NCI-H69 (cell line): Measurements from ENCODE around the gene LRG1.

Experiments used
- DNase-seq: peaks from one replicate; lab custom pipeline; 2025; lab: John Stamatoyannopoulos, UW

Gene LRG1, protein sequence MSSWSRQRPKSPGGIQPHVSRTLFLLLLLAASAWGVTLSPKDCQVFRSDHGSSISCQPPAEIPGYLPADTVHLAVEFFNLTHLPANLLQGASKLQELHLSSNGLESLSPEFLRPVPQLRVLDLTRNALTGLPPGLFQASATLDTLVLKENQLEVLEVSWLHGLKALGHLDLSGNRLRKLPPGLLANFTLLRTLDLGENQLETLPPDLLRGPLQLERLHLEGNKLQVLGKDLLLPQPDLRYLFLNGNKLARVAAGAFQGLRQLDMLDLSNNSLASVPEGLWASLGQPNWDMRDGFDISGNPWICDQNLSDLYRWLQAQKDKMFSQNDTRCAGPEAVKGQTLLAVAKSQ

GRCh38 chr19:4539693-4540581 lies at the start of gene LRG1:
Gene LRG1, minus strand, starts transcription at chr19:4540036. Its CDS starts 23 bp downstream, at chr19:4540013.
- DNase-seq = no peak

- no peak for DNase-seq
Measured at GRCh38 chr19:4588291-4588761, 48.5 kb upstream of the LRG1 start.

- no peak for DNase-seq
Measured at GRCh38 chr19:4587527-4587926, 47.7 kb upstream of the LRG1 start.

GRCh38 chr19:4586691-4587090 lies 46.9 kb upstream of the LRG1 start:
- DNase-seq = no peak

GRCh38 chr19:4586245-4586644 lies 46.4 kb upstream of the LRG1 start:
- DNase-seq = no peak

DNA sequence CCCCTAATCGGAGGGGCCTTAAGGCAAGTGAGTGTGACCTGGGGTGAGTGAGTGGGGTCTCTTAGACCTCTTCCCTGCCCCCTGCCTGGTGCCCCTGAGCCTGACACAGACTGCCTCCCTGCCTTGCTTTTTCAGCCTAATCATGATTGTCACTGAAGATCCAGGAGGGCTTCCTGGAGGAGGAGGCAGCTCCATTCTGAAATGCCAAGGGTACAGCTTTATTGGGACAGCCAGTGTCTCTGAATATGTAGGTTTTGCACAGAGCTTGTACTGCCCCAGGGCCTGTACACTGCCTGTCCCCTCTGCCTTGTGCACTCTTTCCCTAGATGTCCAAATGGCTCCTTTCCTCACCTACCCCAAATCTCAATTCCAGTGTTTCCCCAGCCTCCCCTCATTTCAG lies 45.7 kb upstream of the LRG1 start:
- DNase-seq = no peak

DNA sequence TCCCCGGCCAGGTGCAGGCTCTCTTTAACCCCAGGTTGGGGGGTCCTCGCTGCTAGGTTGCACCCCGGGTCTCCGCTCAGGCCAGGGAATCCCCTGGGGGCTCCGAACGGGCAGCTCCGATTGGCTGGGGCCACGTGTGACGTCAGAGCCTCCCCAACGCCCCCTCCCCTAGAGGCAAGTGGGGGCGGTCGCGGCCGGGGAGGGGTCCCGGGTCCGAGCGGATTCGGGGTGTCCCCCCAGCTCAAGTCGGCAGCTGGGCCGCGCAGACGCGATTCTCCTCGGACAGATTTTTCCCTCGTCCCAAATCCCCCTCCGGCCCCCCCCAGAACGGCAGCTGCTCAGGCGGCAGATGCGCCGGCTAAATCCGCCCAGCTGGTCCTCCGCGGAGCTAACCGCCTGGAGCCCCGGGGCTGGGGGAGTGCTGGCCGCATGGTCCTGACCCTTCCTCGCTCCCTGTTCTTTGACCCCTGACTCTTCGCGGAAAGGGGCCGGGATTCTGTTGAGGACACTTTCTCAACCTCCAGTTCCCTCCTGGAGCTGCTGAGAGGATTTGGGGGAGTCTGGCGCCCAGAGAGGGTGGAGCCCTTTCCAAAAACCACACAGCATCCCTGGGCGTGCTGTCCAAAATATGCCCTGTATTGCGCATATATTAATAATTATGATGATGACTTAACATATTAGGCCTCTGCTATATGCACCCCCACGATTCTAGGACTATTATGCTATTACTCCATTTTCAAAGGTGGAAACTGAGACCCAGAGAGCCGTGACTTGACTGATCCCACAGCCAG lies 45.0 kb upstream of the LRG1 start:
- peak; percentile 78 for DNase-seq

- peak; percentile 63 for DNase-seq
Measured at GRCh38 chr19:4583961-4584669, 44.3 kb upstream of the LRG1 start.

DNA sequence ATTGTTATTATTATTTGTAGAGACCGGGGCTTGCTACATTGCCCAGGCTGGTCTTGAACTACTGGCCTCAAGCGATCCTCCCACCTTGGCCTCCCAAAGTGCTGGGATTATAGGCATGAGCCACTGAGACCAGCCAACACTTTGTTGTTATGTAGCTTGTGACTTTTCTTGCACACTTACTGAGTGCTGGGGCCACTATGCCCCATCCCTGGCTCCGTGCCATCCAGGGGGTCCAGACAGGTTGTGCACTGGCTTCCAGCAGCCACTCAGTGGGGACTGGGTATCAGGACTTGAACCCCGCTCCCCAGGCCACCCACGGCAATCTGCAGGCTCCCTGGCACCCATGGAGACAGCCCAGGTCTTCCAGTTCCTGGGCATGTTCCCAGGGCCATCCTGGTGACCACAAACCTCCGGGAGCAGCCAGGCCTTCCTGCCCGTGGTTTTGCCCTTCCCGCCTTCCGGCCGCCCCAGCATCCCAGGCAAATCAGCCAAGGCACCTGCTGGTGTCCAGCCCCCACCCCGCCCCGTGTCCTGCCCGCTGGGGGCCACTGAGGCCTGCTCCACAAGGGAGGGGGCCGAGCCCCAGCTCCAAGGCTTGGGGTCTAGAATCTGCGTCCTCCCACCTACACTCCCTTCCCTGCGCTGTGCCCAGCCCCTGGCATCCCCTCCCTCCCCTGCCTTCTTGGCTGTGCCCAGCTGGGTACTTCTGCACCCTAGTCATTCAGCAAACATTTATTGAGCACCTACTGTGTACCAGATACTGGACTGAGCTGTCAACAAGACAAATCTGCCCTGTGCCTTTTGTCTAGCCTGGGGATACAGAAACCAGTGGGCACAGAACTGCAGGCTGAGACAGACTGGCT lies 43.4 kb upstream of the LRG1 start:
- DNase-seq = no peak

GRCh38 chr19:4581666-4582553 lies 42.1 kb upstream of the LRG1 start:
- DNase-seq = peak; percentile 80

GRCh38 chr19:4580961-4581665 lies 41.3 kb upstream of the LRG1 start:
- peak; percentile 56 for DNase-seq

DNA sequence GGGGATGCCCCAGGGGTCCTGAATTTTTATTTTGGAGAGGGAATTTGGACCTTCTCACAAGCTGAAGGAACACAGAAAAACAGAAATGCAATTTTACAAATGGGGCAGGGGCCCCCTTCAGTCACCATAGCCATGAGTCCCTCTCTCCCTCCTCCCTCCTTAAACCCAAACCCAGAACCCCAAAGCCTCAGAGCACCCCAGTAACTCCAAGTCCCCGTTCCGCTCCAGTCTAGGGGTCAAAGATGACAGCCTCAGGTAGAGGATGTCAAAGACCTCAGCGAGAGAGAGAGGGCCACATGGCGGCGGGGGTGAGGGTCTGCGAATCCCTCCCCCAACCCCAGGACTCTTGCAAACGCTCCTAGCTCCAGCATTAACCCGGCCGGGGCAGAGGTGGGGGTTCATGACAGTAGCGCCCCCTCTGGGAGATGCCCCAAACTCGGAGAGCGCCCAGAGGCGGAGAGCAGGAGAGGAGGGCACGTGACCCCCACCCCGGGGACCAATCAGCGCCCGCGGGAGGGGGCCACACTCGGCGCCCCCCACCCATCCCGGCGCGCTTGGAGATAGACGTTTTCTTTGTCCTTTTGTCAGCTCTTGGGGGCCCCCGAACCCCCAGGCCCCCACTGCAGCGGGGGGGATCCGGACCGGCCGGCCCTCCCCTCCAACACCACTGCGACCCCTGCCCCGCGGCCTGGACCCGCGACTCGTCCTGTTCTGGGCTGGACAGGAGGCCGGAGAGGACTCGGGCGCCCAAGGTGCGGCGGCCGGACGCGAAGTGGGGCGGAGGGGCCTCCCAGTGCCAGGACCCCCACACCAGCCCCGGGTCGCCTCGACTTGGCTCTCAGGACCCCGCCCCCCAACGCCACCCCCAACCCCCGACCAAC lies 40.4 kb upstream of the LRG1 start:
- no peak for DNase-seq

DNA sequence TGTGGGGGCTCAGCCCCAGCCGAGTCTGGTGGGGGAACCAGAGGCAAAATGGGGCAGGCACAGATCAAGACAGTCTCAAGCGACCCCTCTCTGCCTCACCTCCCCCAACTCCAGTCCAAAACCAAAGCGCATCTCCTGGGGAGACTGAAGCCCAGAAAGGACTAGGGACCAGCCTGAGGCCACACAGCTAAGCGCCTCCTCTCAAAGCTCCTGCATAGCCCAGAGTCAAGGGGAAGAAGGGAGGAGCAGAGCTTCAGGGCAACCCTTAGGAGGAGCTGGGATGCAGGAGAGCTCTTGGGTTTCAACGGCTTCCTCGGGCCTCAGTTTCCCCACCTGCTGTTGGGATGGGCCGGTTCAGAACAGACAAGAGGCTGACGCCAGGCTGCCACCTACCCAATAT lies 39.6 kb upstream of the LRG1 start:
- DNase-seq = no peak

GRCh38 chr19:4578552-4579248 lies 38.9 kb upstream of the LRG1 start:
- no peak for DNase-seq

- DNase-seq = peak; percentile 21
Measured at GRCh38 chr19:4577020-4577782, 37.4 kb upstream of the LRG1 start.
